Panc1 (cell line): Measurements from ENCODE around the gene MEP1A.

ENCODE experiments used
- POLR2AphosphoS5 ChIP-seq: IDR thresholded peaks from 2 replicates; pipeline ENCODE4 v1.6.1; 2012; ENCODE audit warnings: mild to moderate bottlenecking, low read depth, low read length, moderate library complexity
- TF ChIP-seq, protein P1 (sequence below): fragments of 450-650 bp; IDR thresholded peaks from 2 replicates; pipeline ENCODE4 v1.5.1; 2017; ENCODE audit warnings: mild to moderate bottlenecking
- TF ChIP-seq, protein P2 (sequence below), 2 experiments: IDR thresholded peaks; 2 replicates each; pipeline ENCODE4 v1.6.1; 2011 to 2012; ENCODE audit warnings: low read depth in 2 of 2, control low read depth in 1 of 2, low read length in 1 of 2, mild to moderate bottlenecking in 1 of 2, moderate library complexity in 1 of 2; ENCODE audit not compliant: insufficient read depth in 1 of 2

DNA sequence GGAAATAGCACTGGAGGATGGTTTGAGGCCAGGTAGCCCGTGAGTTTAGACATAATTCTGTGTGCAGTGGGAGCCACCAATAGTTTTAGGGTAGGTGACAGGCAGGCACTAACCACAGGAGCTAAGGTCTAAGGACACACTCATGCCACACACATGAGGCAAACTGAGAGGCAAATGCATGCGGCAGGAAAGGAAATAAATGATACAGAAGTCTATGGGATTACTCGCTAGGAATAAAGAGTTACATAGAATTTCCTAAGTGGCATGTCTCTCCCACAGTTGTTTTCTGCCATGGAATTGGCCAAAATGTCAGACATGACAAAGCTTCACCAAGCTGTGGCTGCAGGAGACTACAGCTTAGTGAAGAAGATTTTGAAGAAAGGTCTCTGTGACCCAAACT lies 41.5 kb upstream of the MEP1A start:
- TF ChIP-seq, protein P1, sequence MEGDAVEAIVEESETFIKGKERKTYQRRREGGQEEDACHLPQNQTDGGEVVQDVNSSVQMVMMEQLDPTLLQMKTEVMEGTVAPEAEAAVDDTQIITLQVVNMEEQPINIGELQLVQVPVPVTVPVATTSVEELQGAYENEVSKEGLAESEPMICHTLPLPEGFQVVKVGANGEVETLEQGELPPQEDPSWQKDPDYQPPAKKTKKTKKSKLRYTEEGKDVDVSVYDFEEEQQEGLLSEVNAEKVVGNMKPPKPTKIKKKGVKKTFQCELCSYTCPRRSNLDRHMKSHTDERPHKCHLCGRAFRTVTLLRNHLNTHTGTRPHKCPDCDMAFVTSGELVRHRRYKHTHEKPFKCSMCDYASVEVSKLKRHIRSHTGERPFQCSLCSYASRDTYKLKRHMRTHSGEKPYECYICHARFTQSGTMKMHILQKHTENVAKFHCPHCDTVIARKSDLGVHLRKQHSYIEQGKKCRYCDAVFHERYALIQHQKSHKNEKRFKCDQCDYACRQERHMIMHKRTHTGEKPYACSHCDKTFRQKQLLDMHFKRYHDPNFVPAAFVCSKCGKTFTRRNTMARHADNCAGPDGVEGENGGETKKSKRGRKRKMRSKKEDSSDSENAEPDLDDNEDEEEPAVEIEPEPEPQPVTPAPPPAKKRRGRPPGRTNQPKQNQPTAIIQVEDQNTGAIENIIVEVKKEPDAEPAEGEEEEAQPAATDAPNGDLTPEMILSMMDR, result no peak
- TF ChIP-seq, protein P2, sequence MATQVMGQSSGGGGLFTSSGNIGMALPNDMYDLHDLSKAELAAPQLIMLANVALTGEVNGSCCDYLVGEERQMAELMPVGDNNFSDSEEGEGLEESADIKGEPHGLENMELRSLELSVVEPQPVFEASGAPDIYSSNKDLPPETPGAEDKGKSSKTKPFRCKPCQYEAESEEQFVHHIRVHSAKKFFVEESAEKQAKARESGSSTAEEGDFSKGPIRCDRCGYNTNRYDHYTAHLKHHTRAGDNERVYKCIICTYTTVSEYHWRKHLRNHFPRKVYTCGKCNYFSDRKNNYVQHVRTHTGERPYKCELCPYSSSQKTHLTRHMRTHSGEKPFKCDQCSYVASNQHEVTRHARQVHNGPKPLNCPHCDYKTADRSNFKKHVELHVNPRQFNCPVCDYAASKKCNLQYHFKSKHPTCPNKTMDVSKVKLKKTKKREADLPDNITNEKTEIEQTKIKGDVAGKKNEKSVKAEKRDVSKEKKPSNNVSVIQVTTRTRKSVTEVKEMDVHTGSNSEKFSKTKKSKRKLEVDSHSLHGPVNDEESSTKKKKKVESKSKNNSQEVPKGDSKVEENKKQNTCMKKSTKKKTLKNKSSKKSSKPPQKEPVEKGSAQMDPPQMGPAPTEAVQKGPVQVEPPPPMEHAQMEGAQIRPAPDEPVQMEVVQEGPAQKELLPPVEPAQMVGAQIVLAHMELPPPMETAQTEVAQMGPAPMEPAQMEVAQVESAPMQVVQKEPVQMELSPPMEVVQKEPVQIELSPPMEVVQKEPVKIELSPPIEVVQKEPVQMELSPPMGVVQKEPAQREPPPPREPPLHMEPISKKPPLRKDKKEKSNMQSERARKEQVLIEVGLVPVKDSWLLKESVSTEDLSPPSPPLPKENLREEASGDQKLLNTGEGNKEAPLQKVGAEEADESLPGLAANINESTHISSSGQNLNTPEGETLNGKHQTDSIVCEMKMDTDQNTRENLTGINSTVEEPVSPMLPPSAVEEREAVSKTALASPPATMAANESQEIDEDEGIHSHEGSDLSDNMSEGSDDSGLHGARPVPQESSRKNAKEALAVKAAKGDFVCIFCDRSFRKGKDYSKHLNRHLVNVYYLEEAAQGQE (IDR thresholded peaks at IDR 0.05; ENCODE audit: insufficient read depth in 1 of 2, low read depth in 2 of 2, low read length in 1 of 2), result no peak
- no peak for TF ChIP-seq POLR2AphosphoS5
